Activated CD8-positive, alpha-beta memory T cell treated with anti-CD3 and anti-CD28 coated beads for 4 hours (primary cell): ENCODE measurements around the gene ZNF879.

Experiments used
- DNase-seq, 2 donors: peaks; one replicate each; pipeline ENCODE4 v3.0.0-alpha.2; 2020; ENCODE audit warnings: low read depth in 2 of 2

ZNF879 gene

DNA sequence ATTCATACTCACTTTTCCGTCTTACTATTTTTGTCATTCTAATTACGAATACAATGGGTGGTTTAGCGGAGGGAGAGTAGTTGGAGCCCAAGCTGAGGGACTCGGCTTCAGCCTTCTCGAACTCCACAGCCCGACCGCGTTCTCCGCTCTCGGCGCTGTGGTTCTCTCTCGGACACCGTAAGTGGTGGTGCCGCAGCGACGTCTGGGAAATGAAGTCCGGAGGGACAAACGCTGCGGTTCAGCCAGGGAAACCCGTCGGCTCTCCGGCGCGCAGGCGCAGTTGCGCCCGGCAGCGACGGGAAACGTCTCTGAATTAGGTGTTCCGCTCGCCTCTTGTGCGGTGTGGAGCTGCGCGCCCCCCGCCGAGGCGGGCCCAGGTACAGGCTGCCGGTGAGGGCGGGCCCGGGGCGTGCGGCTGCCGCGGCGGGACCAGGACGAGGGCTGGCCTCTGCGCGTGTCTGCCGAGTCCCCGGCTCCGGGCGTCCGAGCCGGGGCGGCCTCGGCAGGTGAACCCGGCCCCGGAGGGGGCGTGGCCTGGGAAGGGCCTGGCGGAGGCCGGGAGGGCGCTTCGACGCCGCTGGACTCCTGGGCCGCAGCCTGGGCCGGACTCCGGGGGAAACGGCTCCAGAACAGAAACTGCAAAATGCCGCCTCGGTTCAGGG, at the start of gene ZNF879:
Gene ZNF879, plus strand, starts transcription at position 277 of the 662 bp plus-strand sequence. CDS start 1,201 bp downstream, outside the sequence.
- peak; percentile 90 for DNase-seq

DNA sequence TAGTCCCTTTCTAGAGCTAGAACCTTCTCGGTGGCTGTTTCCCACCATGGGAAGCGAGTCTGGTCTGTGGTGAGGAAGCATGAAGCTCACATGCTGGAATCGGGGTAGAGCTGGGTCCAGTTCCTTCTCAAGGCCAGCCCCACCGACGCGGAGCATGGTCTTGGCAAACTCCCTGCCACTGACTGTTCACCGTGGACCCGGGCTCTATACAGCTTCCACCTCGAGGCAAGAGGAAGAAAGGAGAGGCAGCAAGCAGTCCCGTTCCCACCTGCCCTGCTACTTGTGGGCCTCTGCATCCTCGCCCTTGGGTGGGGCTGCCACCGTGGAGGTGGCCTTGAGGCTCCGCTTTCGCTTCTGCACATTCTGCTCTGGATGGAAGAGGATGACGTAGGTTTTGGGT, 42.2 kb upstream of the ZNF879 start:
- DNase-seq = no peak

DNA sequence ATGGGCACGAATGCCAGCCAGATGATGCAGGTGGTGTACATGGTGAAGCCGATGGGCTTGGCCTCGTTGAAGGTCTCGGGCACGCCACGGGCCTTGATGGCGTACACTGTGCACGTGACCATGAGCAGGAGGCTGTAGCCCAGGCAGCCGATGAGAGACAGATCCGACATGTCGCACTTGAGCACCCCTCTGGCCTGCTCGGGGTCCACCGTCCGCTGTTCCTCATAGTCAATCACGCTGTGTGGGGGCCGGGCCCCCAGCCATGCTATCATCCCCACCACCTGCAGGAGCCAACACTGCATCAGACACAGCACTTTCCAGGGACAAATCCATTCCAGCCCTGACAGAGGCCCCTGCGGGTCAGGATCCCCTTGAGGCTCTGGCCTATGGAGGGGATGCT, 40.7 kb upstream of the ZNF879 start:
- DNase-seq = no peak

- DNase-seq = no peak
These were observed 39.9 kb upstream of the ZNF879 start for GRCh38 chr5:178983728-178984127.

- no peak for DNase-seq
These were observed 39.2 kb upstream of the ZNF879 start for GRCh38 chr5:178984145-178985072.

GRCh38 chr5:178986326-178986960, 37.2 kb upstream of the ZNF879 start:
- no peak for DNase-seq

- no peak for DNase-seq
These were observed 35.0 kb upstream of the ZNF879 start for GRCh38 chr5:178988436-178989220.

DNA sequence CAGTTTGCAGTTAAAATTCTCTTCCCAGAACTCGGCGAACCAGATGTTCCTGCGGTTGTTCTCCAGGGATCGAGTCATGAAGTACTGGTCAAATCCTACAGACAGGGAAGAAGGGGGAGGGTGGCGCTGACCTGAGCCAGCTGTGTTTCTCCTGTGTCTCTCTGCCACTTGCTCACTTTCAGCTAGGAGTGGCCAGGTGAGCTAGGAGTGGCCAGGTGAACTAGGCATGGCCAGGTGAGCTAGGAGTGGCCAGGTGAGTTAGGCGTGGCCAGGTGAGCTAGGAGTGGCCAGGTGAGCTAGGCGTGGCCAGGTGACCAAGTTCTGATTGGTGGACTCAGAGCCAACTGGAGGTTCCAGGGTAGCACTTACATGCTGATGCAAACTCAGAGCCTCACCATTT, 34.3 kb upstream of the ZNF879 start:
- DNase-seq = no peak

- DNase-seq = no peak
These were observed 33.1 kb upstream of the ZNF879 start for GRCh38 chr5:178990491-178990890.

GRCh38 chr5:178991190-178992145, 32.1 kb upstream of the ZNF879 start:
- DNase-seq = no peak

- no peak for DNase-seq
These were observed 31.2 kb upstream of the ZNF879 start for GRCh38 chr5:178992291-178992895.

DNA sequence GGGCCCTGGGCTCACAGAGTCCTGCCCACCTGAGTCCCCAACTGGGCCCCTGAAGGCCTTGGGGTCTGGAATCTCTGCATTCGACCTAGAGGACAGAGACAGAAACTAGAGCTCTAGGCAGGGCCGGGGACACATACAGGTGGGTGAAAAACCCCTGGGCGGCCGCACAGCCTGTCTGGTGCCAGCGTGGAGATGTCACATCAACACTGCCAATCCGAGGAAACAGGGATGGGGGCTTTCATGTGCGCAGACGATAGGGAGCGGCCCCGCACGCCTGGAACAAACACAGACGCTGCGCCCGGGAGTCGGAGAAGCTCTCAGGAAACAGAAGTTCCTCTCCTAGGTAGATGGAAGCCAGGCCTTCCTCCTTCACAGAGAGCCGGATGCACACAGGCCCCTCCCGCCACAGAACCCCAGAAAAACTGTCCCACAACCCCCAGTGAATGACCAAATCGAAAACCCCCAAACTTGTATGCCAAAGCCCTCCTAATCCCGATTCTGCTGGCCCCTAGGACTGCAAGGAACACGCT, 30.3 kb upstream of the ZNF879 start:
- DNase-seq = no peak

GRCh38 chr5:178993955-178994579, 29.5 kb upstream of the ZNF879 start:
- no peak for DNase-seq

- no peak for DNase-seq
These were observed 28.8 kb upstream of the ZNF879 start, which contains the start of gene GRM6 for GRCh38 chr5:178994580-178995340. Gene GRM6 (minus strand): TSS chr5:178995320. CDS start chr5:178994944, 376 bp downstream.

- DNase-seq = no peak
These were observed 28.3 kb upstream of the ZNF879 start for GRCh38 chr5:178995341-178995690.

GRCh38 chr5:178996156-178996555, 27.4 kb upstream of the ZNF879 start:
- no peak for DNase-seq

- DNase-seq = no peak
These were observed 26.4 kb upstream of the ZNF879 start for GRCh38 chr5:178997191-178997590.

GRCh38 chr5:178998441-178998840, 25.2 kb upstream of the ZNF879 start:
- no peak for DNase-seq

- DNase-seq = no peak
These were observed 17.0 kb upstream of the ZNF879 start for GRCh38 chr5:179006564-179006963.
